ENCODE results near the gene SLC47A2. TPM values are rescaled to one million over a fixed set of nuclear protein-coding genes. Genes with fewer than 3 reads are reported as not detected.

SLC47A2 gene
- polyA plus RNA-seq, 1 donor from 2014 or later: not detected

GRCh38 chr17:19747159-19747719 is 30.9 kb upstream of the SLC47A2 start:
- Histone ChIP-seq H3K4me2 (ENCODE audit: low read length) (no peak overlapping the region), H3K79me2 (replicated peaks; ENCODE audit: insufficient read depth, low read length) (no peaks in the 10 kb centered on the region)
- TF ChIP-seq EZH2 (IDR thresholded peaks at IDR 0.05; ENCODE audit: borderline replicate concordance, insufficient read depth, low read length, poor library complexity, severe bottlenecking) (no peak), CTCF (IDR thresholded peaks at IDR 0.05; ENCODE audit: poor library complexity, severe bottlenecking) (no peak), SMC3 (conservative IDR thresholded peaks at IDR 0.05; ENCODE audit: poor library complexity) (no peak), EP300 (conservative IDR thresholded peaks at IDR 0.05; ENCODE audit: poor library complexity, severe bottlenecking) (no peak), RAD21 (conservative IDR thresholded peaks at IDR 0.05) (no peak), REST (IDR thresholded peaks at IDR 0.05; ENCODE audit: borderline replicate concordance) (no peak), POLR2AphosphoS5 (IDR thresholded peaks at IDR 0.05) (no peak), TAF1 (IDR thresholded peaks at IDR 0.05; ENCODE audit: low read depth) (no peak), MXI1 (conservative IDR thresholded peaks at IDR 0.05; ENCODE audit: poor library complexity, severe bottlenecking) (no peak)

GRCh38 chr17:19746517-19746916 is 30.1 kb upstream of the SLC47A2 start:
- Histone ChIP-seq H3K79me2 (replicated peaks; ENCODE audit: insufficient read depth, low read length) (no peaks in the 10 kb centered on the region), H3K9ac (ENCODE audit: low read length) (no peak overlapping the region), H3K9me2 (ENCODE audit: insufficient read depth, low read length) (no peaks in the 10 kb centered on the region), H3K36me3 (ENCODE audit: insufficient read depth, low read length) (no peaks in the 10 kb centered on the region), H4K20me1 (ENCODE audit: insufficient read depth) (no peaks in the 10 kb centered on the region), H3K27ac (ENCODE audit: low read length) (no peak overlapping the region), H3K4me3 (ENCODE audit: low read length) (no peak overlapping the region), H3K4me2 (ENCODE audit: low read length) (no peak overlapping the region), H3K27me3 (ENCODE audit: insufficient read depth, low read depth, low read length) (no peaks in the 10 kb centered on the region), H3F3A (ENCODE audit: insufficient read depth, low read length, poor library complexity, severe bottlenecking) (no peaks in the 10 kb centered on the region), H2AFZ (ENCODE audit: low read depth, low read length) (no peak overlapping the region), H3K9me3 (ENCODE audit: low read length) (no peaks in the 10 kb centered on the region)
- TF ChIP-seq POLR2AphosphoS5 (IDR thresholded peaks at IDR 0.05) (no peak), EZH2 (IDR thresholded peaks at IDR 0.05; ENCODE audit: borderline replicate concordance, insufficient read depth, low read length, poor library complexity, severe bottlenecking) (no peak), MXI1 (conservative IDR thresholded peaks at IDR 0.05; ENCODE audit: poor library complexity, severe bottlenecking) (no peak), TAF1 (IDR thresholded peaks at IDR 0.05; ENCODE audit: low read depth) (no peak), SMC3 (conservative IDR thresholded peaks at IDR 0.05; ENCODE audit: poor library complexity) (no peak), CTCF (IDR thresholded peaks at IDR 0.05; ENCODE audit: poor library complexity, severe bottlenecking) (no peak), EP300 (conservative IDR thresholded peaks at IDR 0.05; ENCODE audit: poor library complexity, severe bottlenecking) (no peak), REST (IDR thresholded peaks at IDR 0.05; ENCODE audit: borderline replicate concordance) (no peak), RAD21 (conservative IDR thresholded peaks at IDR 0.05) (no peak)

More at GRCh38 chr17:19747159-19747719, 30.9 kb upstream of the SLC47A2 start:
- Histone ChIP-seq H3K9me3 (ENCODE audit: low read length) (no peaks in the 10 kb centered on the region), H3K27me3 (ENCODE audit: insufficient read depth, low read depth, low read length) (no peaks in the 10 kb centered on the region), H3K9ac (ENCODE audit: low read length) (no peak overlapping the region), H2AFZ (ENCODE audit: low read depth, low read length) (no peak overlapping the region), H4K20me1 (ENCODE audit: insufficient read depth) (no peaks in the 10 kb centered on the region), H3K9me2 (ENCODE audit: insufficient read depth, low read length) (no peaks in the 10 kb centered on the region), H3K4me3 (ENCODE audit: low read length) (no peak overlapping the region), H3K36me3 (ENCODE audit: insufficient read depth, low read length) (no peaks in the 10 kb centered on the region), H3K27ac (ENCODE audit: low read length) (no peak overlapping the region), H3F3A (ENCODE audit: insufficient read depth, low read length, poor library complexity, severe bottlenecking) (no peaks in the 10 kb centered on the region)
